ENCODE data around the gene ARSA.

The ARSA gene

DNA sequence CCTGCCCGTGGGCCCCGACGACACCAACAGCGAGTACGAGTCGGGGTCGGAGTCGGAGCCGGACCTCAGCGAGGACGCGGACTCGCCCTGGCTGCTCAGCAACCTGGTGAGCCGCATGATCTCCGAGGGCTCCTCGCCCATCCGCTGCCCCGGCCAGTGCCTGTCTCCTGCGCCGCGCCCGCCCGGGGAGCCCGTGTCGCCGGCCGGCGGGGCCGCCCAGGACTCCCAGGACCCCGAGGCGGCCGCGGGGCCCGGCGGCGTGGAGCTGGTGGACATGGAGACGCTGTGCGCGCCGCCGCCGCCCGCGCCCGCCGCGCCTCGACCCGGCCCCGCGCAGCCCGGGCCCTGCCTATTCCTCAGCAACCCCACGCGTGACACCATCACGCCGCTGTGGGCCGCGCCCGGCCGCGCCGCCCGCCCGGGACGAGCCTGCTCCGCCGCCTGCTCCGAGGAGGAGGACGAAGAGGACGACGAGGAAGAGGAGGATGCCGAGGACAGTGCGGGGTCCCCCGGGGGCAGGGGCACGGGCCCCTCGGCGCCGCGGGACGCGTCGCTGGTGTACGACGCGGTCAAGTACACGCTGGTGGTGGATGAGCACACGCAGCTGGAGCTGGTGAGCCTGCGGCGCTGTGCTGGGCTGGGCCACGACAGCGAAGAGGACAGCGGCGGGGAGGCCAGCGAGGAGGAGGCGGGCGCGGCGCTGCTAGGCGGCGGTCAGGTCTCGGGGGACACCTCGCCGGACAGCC lies 23.5 kb downstream of the ARSA start:
- DNase-seq (ENCODE audit: low spot score) = no peak

- no peak for DNase-seq (ENCODE audit: low spot score)
These were observed 24.3 kb downstream of the ARSA start for GRCh38 chr22:50603511-50604255.

DNA sequence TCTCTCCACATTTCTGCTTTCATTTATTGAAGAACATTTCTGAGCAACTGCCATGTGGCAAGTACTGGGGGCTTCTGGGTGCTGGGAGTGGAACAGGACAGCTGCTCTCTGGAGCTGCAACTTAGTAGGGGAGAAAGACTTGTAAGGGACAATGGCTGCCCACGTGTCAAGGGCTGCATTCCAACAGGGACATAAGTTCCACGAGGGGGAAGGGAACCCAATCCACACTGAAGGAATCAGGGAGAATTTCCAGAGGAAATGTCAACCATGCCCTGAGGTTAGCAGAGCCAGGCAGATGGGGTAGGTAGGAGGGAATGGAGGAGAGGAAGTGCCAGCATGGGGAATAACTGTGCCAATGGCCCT lies 25.6 kb downstream of the ARSA start:
- DNase-seq (ENCODE audit: low spot score) = no peak

DNA sequence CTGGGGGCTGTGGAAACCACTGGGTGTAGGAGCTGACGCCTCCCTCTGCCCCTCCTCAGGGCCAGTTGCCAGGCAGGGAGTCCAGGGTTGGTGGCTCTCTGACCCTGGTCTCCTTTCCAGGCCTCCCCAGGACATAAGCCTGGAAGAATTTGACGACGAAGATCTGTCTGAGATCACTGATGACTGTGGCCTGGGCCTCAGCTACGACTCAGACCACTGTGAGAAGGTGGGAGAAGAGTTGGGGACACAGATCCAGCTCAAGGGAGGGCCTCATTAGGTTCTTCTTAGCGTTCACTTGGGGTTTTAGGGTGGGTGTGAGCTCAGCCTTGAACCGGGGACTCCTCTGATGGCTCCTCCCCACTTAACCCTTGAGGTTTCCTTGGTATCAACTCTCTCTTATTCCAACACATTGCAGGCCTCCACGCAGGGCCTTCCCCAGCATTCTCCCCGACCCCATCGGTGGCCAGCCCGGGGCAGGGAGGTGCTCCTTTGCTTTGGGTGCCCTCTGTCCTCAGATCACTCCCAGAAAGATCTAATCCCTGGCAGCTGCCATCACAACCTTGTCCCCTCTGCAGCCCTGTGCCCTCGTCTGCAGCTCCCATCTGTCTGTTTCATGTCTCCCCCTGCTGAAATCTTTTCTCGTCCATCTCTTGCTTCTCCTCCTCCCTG lies 26.1 kb downstream of the ARSA start:
- DNase-seq (ENCODE audit: low spot score) = no peak

DNA sequence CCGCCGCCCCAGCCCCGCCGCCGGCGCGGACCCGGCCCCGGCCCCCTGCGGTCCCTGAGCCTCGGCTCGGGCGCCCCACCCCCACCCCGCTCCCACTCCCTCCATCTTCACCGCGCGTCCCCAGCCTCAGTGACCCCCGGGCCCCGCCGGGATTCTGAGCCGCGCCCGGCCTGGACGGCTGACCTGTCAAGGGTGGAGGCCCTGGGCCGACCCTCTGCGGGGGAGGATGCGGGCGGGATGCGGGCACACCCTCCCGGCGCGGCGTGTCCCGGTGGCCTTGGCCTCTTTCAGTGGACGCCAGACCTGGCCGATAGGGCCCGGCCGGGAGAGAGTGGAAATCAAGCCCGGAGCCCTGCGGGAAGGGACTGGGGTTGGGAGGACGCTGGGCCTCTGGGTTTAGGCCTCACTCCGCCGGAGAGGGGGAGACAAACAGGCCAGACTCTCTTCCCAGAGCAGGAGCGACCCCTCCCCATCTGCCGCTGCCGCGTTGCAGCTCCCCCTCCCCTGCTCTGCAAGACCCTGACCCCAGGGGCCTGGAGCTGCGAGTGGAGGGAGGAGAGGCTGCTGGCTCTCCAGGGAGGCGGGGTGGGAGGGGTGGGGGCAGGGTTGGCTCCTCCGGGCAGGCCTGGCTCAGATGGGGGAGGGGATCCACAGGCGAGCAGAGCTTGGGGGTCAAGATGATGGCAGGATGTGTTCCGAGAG lies 26.8 kb downstream of the ARSA start:
- DNase-seq (ENCODE audit: low spot score) = no peak

- DNase-seq (ENCODE audit: low spot score) = no peak
These were observed 27.4 kb downstream of the ARSA start, which contains the start of gene MAPK8IP2 for GRCh38 chr22:50600538-50600937. MAPK8IP2 (plus strand) TSS chr22:50600793; CDS start chr22:50600819, 26 bp downstream.

GRCh38 chr22:50599816-50600455 lies 28.0 kb downstream of the ARSA start:
- DNase-seq (ENCODE audit: low spot score) = no peak

DNA sequence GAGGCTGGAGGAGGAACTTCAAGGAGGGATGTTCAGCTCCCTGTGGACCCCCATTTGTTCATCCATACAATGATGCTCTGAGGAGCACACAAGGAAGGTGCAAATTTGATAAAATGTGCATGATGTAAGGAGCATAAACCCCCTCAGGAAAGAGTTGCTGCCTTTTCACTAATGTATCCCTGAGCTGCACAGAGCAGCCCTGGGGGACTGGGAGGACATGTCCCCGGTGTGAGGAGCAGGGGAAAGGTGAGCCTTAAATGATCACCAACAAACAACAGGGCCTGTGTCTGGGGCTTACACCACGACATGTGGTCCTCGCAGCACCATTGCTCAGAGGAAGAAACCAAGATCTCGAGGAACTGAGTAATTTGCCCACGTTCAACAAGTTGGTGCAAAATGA lies 30.9 kb downstream of the ARSA start:
- no peak for DNase-seq (ENCODE audit: low spot score)

- peak; percentile 44 for DNase-seq (ENCODE audit: low spot score)
These were observed 32.8 kb downstream of the ARSA start for GRCh38 chr22:50595189-50595588.

DNA sequence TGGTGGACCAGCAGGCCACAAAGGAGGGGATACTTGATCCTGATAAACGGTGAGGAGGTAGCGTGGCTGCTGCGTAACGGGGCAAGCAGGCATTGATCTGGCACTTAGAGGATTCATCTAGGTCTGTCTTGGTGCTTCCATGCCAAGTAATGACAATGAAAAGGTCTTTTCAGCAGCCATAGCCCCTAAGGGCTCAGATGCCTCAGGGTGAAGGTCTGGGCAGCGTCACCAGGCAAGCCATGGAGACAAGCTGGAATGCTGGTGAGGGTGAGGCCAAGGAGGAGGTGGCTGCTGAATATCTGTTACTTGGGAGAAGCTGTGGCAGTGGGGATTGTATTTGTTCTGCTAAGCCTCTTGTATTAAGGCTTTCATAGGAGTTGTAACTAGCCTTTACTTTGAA lies 40.5 kb downstream of the ARSA start:
- DNase-seq (ENCODE audit: low spot score) = no peak

- no peak for DNase-seq (ENCODE audit: low spot score)
These were observed 41.5 kb downstream of the ARSA start for GRCh38 chr22:50586416-50586815.

DNA sequence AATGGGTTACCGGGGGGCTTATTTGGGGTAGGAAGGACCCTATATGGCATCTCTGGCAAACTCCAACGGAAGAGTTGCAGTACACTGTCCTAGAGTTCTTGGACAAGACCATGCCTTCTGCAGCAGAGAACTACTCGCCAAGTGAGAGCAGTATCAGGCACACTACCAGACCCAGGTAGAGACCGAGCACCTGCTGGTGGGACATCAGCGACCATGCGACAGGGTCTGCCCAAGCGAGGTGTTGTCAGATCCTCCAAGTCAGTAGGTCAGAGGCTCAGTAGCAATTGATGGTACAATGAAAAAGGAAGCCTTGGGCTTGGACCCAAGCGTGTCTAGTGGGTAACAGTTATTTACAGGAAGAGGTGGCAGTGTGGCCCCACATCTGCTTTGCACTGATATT lies 42.2 kb downstream of the ARSA start:
- DNase-seq (ENCODE audit: low spot score) = no peak

GRCh38 chr22:50585238-50585637 lies 42.7 kb downstream of the ARSA start:
- no peak for DNase-seq (ENCODE audit: low spot score)

DNA sequence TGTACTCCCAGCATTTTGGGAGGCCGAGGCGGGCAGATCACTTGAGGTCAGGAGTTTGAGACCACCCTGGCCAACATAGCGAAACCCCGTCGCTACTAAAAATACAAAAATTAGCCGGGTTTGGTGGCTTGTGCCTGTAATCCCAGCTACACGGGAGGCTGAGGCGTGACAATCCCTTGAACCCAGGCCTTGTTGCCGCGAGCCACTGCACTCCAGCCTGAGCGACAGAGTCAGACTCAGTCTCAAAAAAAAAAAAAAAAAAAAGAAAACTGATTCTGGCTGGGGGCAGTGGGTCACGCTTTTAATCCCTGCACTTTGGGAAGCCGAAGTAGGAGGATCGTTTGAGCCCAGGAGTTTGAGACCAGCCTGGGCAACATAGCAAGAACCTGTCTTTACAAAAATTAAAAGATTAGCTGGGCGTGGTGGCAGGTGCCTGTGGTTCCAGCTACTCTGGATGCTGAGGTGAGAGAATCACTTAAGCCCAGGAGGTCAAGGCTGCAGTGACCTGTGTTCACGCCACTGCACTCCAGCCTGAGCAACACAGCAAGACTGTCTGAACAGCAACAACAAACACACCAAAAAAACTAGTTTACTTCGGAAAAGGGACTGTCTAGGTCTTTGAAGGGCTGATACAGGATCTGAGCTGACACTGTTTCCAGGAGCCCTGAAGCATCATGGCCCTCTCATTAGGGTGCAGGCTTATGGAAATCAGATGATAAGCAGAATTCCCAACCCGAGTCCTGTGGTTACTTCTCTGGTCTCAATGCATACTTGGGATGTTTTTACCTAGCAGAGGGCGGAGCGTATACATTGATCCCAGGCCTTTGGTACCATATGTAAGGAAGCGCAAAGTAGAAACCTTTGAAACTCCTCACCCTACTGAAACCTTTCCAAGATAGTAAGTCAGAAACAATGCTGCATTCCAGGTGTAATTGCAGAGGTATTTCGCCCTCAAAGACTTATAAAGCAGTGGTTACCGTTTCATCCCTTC lies 43.6 kb downstream of the ARSA start:
- no peak for DNase-seq (ENCODE audit: low spot score)

DNA sequence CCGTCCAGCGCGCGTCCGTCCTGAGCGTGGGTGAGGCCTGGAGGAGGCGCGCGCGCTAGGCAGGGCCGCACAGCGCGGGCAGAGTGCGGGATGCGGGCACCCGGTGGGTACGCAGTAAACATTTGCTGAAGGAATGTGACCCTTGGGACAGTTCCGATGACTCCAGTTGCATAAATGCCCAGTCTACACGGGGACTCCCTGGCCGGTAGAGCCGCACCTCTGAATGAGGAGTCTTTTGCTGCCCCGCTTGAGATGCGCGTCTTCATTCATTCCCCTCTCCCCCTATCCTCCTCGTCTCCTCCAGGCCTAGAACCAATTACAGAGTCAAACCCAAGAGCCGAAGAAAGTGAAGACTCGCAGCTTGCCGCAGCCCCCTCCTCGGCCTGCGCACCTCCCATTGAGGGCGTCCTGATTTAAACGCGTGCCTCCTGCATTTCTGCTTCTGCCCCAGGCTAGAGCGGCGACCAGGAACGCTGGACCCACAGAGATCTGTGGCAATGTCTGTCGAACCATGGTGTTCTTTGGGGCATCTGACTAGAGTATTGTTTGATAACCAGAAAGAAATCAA lies 44.6 kb downstream of the ARSA start:
- no peak for DNase-seq (ENCODE audit: low spot score)

DNA sequence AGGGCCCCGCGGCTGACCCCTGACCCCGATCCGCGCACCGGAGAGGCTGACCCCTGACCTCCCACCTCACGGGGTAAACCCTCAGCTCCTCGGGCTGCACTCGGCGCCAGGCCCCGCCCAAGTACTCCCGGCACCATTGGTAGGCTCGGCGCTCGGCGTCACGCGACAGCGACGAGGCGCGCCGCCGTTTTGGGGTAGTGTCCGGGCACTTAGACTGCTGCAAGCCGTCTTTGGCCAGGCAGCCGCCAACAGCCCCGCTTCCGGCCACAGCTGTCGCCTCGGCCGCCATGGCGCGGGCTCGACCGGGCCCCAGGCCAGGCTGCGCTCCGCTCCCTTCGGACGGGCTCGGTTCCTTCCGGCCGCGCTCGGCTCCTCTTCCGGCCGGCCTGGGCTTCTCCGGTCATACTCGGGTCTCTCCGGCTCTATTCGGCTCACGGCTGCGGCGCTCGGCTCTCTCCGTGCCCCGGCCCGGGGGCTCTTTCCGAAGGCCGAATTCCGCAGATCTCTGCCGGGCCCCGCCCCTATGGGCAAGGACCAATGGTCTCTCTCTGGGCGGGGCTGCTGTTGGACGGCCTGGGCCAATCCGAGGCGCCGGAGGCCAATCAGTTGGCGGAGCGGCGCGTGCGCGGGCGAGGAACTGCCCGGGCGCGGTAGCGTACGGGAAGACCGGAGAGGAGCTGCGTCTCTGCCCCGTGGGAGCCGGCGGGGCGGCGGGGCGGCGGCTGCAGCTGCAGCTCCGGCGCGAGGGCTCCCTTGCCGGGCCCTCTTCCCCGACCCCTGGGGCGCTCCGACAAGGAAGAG lies 45.3 kb downstream of the ARSA start, which contains the start of gene CHKB:
CHKB (minus strand) TSS at position 357 of the 801 bp plus-strand sequence; CDS start at position 289, 68 bp downstream.
- peak; percentile 99 for DNase-seq (ENCODE audit: low spot score)

GRCh38 chr22:50581950-50582492 lies 45.9 kb downstream of the ARSA start:
- DNase-seq (ENCODE audit: low spot score) = peak; percentile 40

DNA sequence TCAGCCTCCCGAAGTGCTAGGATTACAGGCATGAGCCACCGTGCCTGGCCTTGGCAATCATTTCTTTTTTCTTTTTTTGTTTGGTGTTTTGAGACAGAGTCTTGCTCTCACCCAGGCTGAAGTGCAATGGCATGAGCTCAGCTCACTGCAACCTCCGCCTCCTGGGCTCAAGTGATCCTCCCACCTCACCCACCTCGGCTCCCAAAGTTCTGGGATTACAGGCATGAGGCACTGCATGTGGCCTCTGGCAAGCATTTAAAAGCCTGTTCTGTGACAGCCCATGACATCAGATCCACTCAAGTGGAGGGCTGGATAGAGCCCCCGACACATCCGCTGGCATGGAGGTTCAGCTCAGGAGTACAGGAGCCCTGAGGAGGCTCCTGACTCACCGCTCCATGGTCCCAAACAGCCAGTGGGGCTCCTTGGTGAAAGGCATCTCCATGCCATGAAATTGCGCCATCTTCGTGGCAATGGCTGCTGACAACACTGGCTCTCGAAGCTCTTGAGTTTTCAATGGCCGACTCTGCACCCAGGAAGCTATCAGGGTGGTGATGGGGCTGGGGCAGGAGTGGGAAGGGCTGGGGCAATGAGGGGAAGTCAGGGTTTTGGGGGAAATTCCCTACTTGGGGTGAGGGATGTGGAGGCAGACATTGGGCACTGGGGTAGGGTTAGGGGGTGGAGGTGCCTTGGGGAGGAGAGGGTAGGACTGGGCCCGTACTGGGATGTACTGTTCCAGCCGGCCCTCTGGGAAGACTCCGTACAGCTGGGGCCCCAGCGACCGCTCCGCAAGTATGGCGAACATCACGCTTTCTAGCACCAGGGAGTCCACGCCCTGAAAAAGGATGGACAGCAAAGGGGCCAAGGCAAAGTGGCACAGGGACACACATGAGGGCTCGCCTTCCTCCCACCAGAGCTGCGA lies 46.7 kb downstream of the ARSA start:
- no peak for DNase-seq (ENCODE audit: low spot score)
